ENCODE results near the gene ADPGK. TPM values are rescaled to one million over a fixed set of nuclear protein-coding genes. Genes with fewer than 3 reads are reported as not detected.

Gene ADPGK
- total RNA-seq = 24.8 TPM

DNA sequence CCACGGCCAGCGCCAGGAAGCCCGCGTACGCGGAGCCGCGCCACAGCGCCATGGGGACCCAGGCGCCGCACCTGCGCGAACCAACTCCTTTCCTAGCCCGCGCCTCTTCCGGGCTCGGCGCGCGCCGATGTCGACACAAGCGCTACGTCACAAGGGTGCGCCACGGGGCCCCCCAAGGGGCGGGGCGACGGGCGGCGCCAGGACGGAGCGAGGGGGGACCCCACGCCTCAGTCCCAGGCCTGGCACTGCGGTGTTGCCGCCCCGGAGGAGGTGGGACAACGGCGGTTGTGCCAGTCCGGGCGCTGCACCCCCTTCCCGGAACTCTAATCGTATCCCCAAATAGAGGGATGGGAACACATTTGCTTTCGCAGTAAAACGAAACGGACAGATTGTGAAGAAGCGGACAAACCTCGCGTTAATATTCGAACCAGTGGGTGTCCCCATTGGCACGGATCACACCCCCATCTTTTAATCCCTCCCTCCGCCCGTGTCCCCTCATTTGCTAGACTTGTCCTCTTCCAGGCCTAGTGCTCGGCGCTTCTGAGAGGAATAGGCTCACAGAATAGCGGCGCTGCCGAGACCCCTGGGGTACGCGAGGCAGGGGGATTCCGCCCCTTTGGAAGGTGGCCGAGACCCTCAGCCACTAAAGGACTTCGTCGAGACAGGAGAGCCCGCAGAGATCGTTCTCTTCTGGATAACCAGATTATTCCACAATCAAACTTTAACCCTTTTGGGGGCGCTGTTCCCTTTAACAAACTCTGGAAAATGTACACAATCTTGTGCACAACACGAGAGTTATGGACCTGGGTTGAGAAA is at the start of gene ADPGK:
Gene ADPGK, minus strand, starts transcription at position 119 of the 816 bp plus-strand sequence. Its CDS starts 67 bp downstream, at position 52.
- peak within 1 kb of the TSS; percentile 94 to 96 for H3K27ac ChIP-seq
- peak; percentile 73 to 94 for DNase-seq (ENCODE audit: low spot score in 2 of 2)
- no peaks in the 10 kb centered on the region for H3K27me3 ChIP-seq
- TF ChIP-seq, protein P1, sequence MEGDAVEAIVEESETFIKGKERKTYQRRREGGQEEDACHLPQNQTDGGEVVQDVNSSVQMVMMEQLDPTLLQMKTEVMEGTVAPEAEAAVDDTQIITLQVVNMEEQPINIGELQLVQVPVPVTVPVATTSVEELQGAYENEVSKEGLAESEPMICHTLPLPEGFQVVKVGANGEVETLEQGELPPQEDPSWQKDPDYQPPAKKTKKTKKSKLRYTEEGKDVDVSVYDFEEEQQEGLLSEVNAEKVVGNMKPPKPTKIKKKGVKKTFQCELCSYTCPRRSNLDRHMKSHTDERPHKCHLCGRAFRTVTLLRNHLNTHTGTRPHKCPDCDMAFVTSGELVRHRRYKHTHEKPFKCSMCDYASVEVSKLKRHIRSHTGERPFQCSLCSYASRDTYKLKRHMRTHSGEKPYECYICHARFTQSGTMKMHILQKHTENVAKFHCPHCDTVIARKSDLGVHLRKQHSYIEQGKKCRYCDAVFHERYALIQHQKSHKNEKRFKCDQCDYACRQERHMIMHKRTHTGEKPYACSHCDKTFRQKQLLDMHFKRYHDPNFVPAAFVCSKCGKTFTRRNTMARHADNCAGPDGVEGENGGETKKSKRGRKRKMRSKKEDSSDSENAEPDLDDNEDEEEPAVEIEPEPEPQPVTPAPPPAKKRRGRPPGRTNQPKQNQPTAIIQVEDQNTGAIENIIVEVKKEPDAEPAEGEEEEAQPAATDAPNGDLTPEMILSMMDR (IDR thresholded peaks at IDR 0.05) = peak; percentile 49 to 55 (median 52)
- H3K36me3 ChIP-seq = peaks cover 0 to 8% of the 10 kb centered on the region in 2 donors
- H3K4me1 ChIP-seq = peaks cover 2 to 23% of the 10 kb centered on the region in 2 donors
- intact Hi-C loops (cut with DNase I) = loop anchor here (1.0 to 10.0 kb wide), 7 partner anchors 97 to 851 kb away; partner anchors contain the start of genes ARIH1, BBS4, HIGD2B and NEO1
- H3K9me3 ChIP-seq = no peaks in the 10 kb centered on the region
- H3K4me3 ChIP-seq = peak within 1 kb of the TSS; percentile 76 to 80

DNA sequence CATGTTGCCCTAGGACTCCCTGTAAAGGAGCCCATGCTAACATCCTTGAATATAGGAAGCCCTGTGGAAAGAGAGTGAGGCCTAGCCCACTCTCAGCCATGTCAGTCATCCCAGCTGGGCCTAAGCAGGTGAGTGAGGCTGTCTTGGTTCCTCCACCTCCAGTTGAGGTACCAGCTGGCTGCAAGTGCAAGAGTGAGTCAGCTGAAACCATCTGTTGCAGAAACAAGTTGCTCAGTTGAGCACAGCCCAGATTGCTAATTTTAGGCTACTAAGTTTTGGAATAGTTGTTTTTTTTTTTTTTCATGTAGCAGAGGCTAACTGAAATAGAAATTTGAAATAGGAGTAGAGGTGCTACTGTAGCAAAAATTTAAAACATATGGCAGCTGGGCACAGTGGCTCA is 43.7 kb upstream of the ADPGK start:
- DNase-seq (ENCODE audit: low spot score in 2 of 2) = no peak
- no peaks in the 10 kb centered on the region for H3K27me3 ChIP-seq
- H3K36me3 ChIP-seq = no peaks in the 10 kb centered on the region
- H3K27ac ChIP-seq = peak overlapping the region in 1 of 2 donors; percentile 40
- H3K4me1 ChIP-seq = peaks cover 0 to 2% of the 10 kb centered on the region in 2 donors
- intact Hi-C loops (cut with DNase I) = no loop called here
- TF ChIP-seq, protein P1 (IDR thresholded peaks at IDR 0.05) = no peak
- no peak overlapping the region for H3K4me3 ChIP-seq
- H3K9me3 ChIP-seq = no peaks in the 10 kb centered on the region

DNA sequence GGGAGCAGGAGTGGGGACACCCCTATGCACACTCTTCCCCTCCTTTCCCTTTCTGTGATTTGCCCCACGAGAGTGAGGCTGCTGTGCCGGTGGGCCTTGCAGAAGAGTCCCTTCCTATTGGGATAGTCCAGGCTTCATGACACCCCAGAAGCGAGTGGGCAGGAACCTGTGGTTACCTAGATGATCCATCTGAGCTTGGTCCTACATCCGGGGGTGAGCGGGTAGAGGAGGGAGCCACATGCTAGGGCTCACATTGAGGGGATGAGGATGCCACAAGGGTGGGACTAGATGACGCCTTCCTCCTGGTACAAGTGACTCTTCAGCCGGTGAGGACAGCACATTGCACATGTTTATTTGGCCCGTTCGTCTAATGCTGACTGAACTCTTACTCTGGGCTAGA is 43.1 kb upstream of the ADPGK start:
- H3K4me1 ChIP-seq = peaks cover 0 to 2% of the 10 kb centered on the region in 2 donors
- no peaks in the 10 kb centered on the region for H3K9me3 ChIP-seq
- no peaks in the 10 kb centered on the region for H3K36me3 ChIP-seq
- H3K27me3 ChIP-seq = no peaks in the 10 kb centered on the region
- DNase-seq (ENCODE audit: low spot score in 2 of 2) = no peak
- TF ChIP-seq, protein P1 (IDR thresholded peaks at IDR 0.05) = no peak
- no peak overlapping the region for H3K27ac ChIP-seq
- intact Hi-C loops (cut with DNase I) = no loop called here
- H3K4me3 ChIP-seq = no peak overlapping the region

DNA sequence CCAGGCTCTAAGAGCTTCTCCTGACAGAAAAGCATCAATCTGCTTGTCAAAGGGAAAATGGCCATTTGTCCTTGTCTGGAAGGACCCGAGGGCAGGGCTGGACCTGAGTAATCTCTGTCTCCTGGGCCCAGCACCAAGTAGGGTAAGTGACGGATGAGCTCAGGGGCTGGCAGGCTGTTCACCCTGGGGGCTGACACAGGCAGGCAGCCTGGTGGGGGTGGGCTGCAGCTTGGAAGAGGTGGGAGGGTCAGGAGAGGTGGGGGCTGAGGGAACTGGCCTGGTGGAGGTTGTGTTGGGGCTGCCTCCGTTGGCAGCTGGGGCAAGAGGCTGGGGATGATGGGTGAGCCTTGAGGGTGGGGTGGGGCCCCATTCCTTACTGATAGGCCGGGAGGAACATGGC is 42.3 kb upstream of the ADPGK start:
- intact Hi-C loops (cut with DNase I) = no loop called here
- H3K4me3 ChIP-seq = no peak overlapping the region
- DNase-seq (ENCODE audit: low spot score in 2 of 2) = no peak
- TF ChIP-seq, protein P1 (IDR thresholded peaks at IDR 0.05) = no peak
- H3K36me3 ChIP-seq = no peaks in the 10 kb centered on the region
- peaks cover 0 to 2% of the 10 kb centered on the region in 2 donors for H3K4me1 ChIP-seq
- H3K27me3 ChIP-seq = no peaks in the 10 kb centered on the region
- H3K9me3 ChIP-seq = no peaks in the 10 kb centered on the region
- H3K27ac ChIP-seq = no peak overlapping the region

DNA sequence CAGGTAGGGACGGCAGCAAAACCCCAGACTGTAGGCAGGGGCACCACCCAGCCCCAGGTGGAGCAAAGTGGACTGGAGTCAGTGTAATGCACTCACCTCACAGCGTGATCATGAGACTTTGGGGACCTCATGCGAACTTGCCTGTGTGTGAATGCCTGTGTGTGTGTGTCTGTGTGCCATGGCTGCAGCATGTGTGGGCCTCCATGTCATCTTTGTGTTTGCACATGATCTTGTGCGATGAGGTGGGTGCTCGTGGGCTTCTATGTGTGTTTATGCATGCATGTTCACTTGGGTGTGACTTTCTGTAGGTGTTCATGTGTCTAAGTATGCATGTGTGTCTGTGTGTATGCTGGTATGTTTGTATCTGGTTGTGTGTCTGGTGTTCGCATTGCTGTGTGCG is 41.2 kb upstream of the ADPGK start:
- no peak overlapping the region for H3K4me3 ChIP-seq
- no peaks in the 10 kb centered on the region for H3K36me3 ChIP-seq
- H3K27ac ChIP-seq = no peak overlapping the region
- H3K4me1 ChIP-seq = peaks cover 0 to 2% of the 10 kb centered on the region in 2 donors
- intact Hi-C loops (cut with DNase I) = no loop called here
- no peaks in the 10 kb centered on the region for H3K27me3 ChIP-seq
- no peaks in the 10 kb centered on the region for H3K9me3 ChIP-seq
- TF ChIP-seq, protein P1 (IDR thresholded peaks at IDR 0.05) = no peak
- no peak for DNase-seq (ENCODE audit: low spot score in 2 of 2)

Measured in ascending aorta (tissue), 2 donors.